NCI-H2227 treated with DMSO at 0.1 percent for 48 hours (cell line): Measurements from ENCODE around the gene ATXN7L3.
"Not testable (repeated sequence)": the region's sequence is repeated elsewhere in the genome, so short reads cannot be mapped to it uniquely, and the experiment has no call there.

Source experiments
- DNase-seq: peaks from one replicate; lab custom pipeline; 2025; lab: John Stamatoyannopoulos, UW

The ATXN7L3 gene

GRCh38 chr17:44199553-44200477 is at the start of gene ATXN7L3:
Gene ATXN7L3 (minus strand): TSS chr17:44199884. CDS start chr17:44198070, 1,814 bp downstream.
- DNase-seq: peak; percentile 96

- DNase-seq: no peak
Measured at GRCh38 chr17:44247876-44248736, 48.4 kb upstream of the ATXN7L3 start.

GRCh38 chr17:44247440-44247841 is 47.8 kb upstream of the ATXN7L3 start:
- no peak for DNase-seq

- DNase-seq: no peak
Measured at GRCh38 chr17:44241106-44241624, 41.5 kb upstream of the ATXN7L3 start.

GRCh38 chr17:44237886-44238285 is 38.2 kb upstream of the ATXN7L3 start:
- not testable (repeated sequence) for DNase-seq

GRCh38 chr17:44236444-44236991 is 36.8 kb upstream of the ATXN7L3 start:
- DNase-seq: no peak

GRCh38 chr17:44235583-44235936 is 35.9 kb upstream of the ATXN7L3 start:
- DNase-seq: no peak

- DNase-seq: no peak
Measured at GRCh38 chr17:44233582-44233981, 33.9 kb upstream of the ATXN7L3 start.

- DNase-seq: no peak
Measured at GRCh38 chr17:44232061-44232460, 32.4 kb upstream of the ATXN7L3 start.

- no peak for DNase-seq
Measured at GRCh38 chr17:44230140-44230539, 30.5 kb upstream of the ATXN7L3 start.

- no peak for DNase-seq
Measured at GRCh38 chr17:44229090-44229489, 29.4 kb upstream of the ATXN7L3 start.

- DNase-seq: no peak
Measured at GRCh38 chr17:44223541-44224071, 23.9 kb upstream of the ATXN7L3 start.

- DNase-seq: peak; percentile 86
Measured at GRCh38 chr17:44222112-44222869, 22.6 kb upstream of the ATXN7L3 start.

GRCh38 chr17:44221862-44222111 is 22.1 kb upstream of the ATXN7L3 start:
- DNase-seq: no peak

- DNase-seq: peak; percentile 77
Measured at GRCh38 chr17:44221084-44221861, 21.6 kb upstream of the ATXN7L3 start.

- no peak for DNase-seq
Measured at GRCh38 chr17:44220213-44221083, 20.8 kb upstream of the ATXN7L3 start.

GRCh38 chr17:44219616-44220212 is 20.0 kb upstream of the ATXN7L3 start, which contains the start of gene UBTF:
Gene UBTF (minus strand): TSS chr17:44219675. CDS start chr17:44218229, 1,446 bp downstream.
- DNase-seq: peak; percentile 32

- peak; percentile 28 for DNase-seq
Measured at GRCh38 chr17:44219108-44219615, 19.5 kb upstream of the ATXN7L3 start.
